Liver (tissue), 3 donors: ENCODE measurements around the gene ITGA8.

Experiments used
- CTCF ChIP-seq: fragments of 150-350 bp; IDR thresholded peaks from 2 replicates; pipeline ENCODE4 v1.5.1; 2017; ENCODE audit warnings: improper control_type of control experiment, low read depth, low read length; ENCODE audit not compliant: missing input control
- EGR1 ChIP-seq, 2 donors: IDR thresholded peaks; 2 replicates each; pipeline ENCODE4 v1.6.1; 2016 to 2018; ENCODE audit warnings: antibody characterized with exemption in 2 of 2, low read depth in 2 of 2
- GABPA ChIP-seq, 2 donors: IDR thresholded peaks in 1 of 2; conservative IDR thresholded peaks in 1 of 2; 2 replicates each; pipeline ENCODE4 v1.6.1; 2016; ENCODE audit warnings: antibody characterized with exemption in 2 of 2, mild to moderate bottlenecking in 1 of 2, moderate library complexity in 1 of 2
- RAD21 ChIP-seq, 2 donors: IDR thresholded peaks; 2 replicates each; pipeline ENCODE4 v1.6.1; 2016; ENCODE audit warnings: antibody characterized with exemption in 2 of 2, mild to moderate bottlenecking in 2 of 2
- SP1 ChIP-seq: IDR thresholded peaks from 2 replicates; pipeline ENCODE4 v1.6.1; 2018; ENCODE audit warnings: antibody characterized with exemption, mild to moderate bottlenecking
- TAF1 ChIP-seq: conservative IDR thresholded peaks from 2 replicates; pipeline ENCODE4 v1.6.1; 2016; ENCODE audit warnings: antibody characterized with exemption, mild to moderate bottlenecking
- YY1 ChIP-seq: IDR thresholded peaks from 2 replicates; pipeline ENCODE4 v1.6.1; 2016; ENCODE audit warnings: antibody characterized with exemption, mild to moderate bottlenecking
- TF ChIP-seq, protein P1 (sequence below): IDR thresholded peaks from 2 replicates; pipeline ENCODE4 v1.6.1; 2016; ENCODE audit warnings: antibody characterized with exemption, mild to moderate bottlenecking
- donor health status: healthy.
- donor health status: healthy.

DNA sequence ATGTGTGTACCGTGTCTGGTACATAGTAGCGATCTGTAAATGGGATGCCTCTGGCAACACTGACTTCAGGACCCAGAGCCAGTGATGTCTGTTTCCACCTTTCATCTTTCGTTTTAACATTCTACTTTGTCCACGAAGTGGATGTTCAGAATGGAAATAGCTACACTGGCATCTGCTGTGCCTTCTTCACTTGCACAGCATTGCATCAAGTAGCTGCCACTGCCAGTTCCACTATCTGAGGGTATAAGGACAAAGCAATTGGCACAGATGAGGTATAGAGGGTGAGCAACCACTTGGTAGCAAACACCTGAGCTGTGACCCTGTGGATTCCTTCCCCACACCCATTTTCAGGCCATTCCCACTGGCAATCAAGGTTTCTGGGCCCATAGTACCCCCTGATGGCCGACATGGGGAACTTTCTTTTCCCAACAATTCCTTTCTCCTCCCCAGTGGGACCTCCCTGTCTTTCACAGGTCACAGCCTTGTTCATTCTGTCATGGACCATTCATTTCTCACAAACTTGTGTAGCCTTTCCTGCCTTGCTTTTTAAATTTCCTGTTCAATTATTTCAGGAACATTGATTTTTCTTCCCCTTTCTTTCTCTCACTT lies 4.0 kb downstream of the ITGA8 start:
- TF ChIP-seq CTCF (peak; percentile 30), GABPA (IDR thresholded peaks at IDR 0.05 in 1 of 2, conservative IDR thresholded peaks at IDR 0.05 in 1 of 2) (no peak), YY1 (no peak), TAF1 (no peak), RAD21 (IDR thresholded peaks at IDR 0.05) (peak; percentile 65 to 77), SP1 (no peak), EGR1 (IDR thresholded peaks at IDR 0.05; ENCODE audit: low read depth in 2 of 2) (no peak)
- TF ChIP-seq, protein P1, sequence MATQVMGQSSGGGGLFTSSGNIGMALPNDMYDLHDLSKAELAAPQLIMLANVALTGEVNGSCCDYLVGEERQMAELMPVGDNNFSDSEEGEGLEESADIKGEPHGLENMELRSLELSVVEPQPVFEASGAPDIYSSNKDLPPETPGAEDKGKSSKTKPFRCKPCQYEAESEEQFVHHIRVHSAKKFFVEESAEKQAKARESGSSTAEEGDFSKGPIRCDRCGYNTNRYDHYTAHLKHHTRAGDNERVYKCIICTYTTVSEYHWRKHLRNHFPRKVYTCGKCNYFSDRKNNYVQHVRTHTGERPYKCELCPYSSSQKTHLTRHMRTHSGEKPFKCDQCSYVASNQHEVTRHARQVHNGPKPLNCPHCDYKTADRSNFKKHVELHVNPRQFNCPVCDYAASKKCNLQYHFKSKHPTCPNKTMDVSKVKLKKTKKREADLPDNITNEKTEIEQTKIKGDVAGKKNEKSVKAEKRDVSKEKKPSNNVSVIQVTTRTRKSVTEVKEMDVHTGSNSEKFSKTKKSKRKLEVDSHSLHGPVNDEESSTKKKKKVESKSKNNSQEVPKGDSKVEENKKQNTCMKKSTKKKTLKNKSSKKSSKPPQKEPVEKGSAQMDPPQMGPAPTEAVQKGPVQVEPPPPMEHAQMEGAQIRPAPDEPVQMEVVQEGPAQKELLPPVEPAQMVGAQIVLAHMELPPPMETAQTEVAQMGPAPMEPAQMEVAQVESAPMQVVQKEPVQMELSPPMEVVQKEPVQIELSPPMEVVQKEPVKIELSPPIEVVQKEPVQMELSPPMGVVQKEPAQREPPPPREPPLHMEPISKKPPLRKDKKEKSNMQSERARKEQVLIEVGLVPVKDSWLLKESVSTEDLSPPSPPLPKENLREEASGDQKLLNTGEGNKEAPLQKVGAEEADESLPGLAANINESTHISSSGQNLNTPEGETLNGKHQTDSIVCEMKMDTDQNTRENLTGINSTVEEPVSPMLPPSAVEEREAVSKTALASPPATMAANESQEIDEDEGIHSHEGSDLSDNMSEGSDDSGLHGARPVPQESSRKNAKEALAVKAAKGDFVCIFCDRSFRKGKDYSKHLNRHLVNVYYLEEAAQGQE: no peak
